Activated CD4-positive, alpha-beta T cell treated with anti-CD3 and anti-CD28 coated beads, Interleukin-2, amount 50 U/mL, for 48 hours (primary cell): ENCODE results near the gene HOGA1.
"Not testable (repeated sequence)": the region's sequence is repeated elsewhere in the genome, so short reads cannot be mapped to it uniquely, and the experiment has no call there.

Source experiments
- DNase-seq, 2 experiments: peaks; one replicate each; pipeline ENCODE4 v3.0.0-alpha.2; 2020

HOGA1 gene

GRCh38 chr10:97612386-97612785 is 28.2 kb downstream of the HOGA1 start:
- DNase-seq: no peak

GRCh38 chr10:97618285-97618684 is 34.1 kb downstream of the HOGA1 start:
- DNase-seq: no peak

- DNase-seq: no peak
Observed at GRCh38 chr10:97618733-97619132, 34.5 kb downstream of the HOGA1 start.

- no peak for DNase-seq
Observed at GRCh38 chr10:97623277-97623676, 39.1 kb downstream of the HOGA1 start.

- DNase-seq: no peak
Observed at GRCh38 chr10:97627731-97628130, 43.5 kb downstream of the HOGA1 start.

- no peak for DNase-seq
Observed at GRCh38 chr10:97628228-97628627, 44.0 kb downstream of the HOGA1 start.

- no peak for DNase-seq
Observed at GRCh38 chr10:97629289-97629688, 45.1 kb downstream of the HOGA1 start.

- DNase-seq: no peak
Observed at GRCh38 chr10:97631098-97631497, 46.9 kb downstream of the HOGA1 start.

- peak; percentile 90 to 92 for DNase-seq
Observed at GRCh38 chr10:97632949-97633884, 49.0 kb downstream of the HOGA1 start, which contains the start of gene MORN4. Gene MORN4 (minus strand): TSS chr10:97633500. CDS start chr10:97619653, 13,847 bp downstream.

GRCh38 chr10:97633921-97634320 is 49.7 kb downstream of the HOGA1 start:
- DNase-seq: peak; percentile 11 to 26

GRCh38 chr10:97635577-97635976 is 51.4 kb downstream of the HOGA1 start:
- DNase-seq: no peak

- not testable (repeated sequence) for DNase-seq
Observed at GRCh38 chr10:97639090-97639489, 54.9 kb downstream of the HOGA1 start.

- peak; percentile 99 to 100 for DNase-seq
Observed at GRCh38 chr10:97640174-97640867, 56.1 kb downstream of the HOGA1 start, which contains the start of gene PI4K2A. Gene PI4K2A (plus strand): TSS chr10:97640671. CDS start chr10:97640743, 72 bp downstream.

GRCh38 chr10:97640868-97641811 is 57.0 kb downstream of the HOGA1 start:
- peak; percentile 27 to 33 for DNase-seq

GRCh38 chr10:97642471-97643159 is 58.4 kb downstream of the HOGA1 start:
- not testable (repeated sequence) for DNase-seq

- DNase-seq: no peak
Observed at GRCh38 chr10:97643441-97643985, 59.3 kb downstream of the HOGA1 start.

- DNase-seq: no peak
Observed at GRCh38 chr10:97644936-97645335, 60.7 kb downstream of the HOGA1 start.

- no peak for DNase-seq
Observed at GRCh38 chr10:97647556-97647955, 63.4 kb downstream of the HOGA1 start.

- DNase-seq: peak; percentile 23 to 37
Observed at GRCh38 chr10:97648562-97649404, 64.6 kb downstream of the HOGA1 start.

- DNase-seq: not testable (repeated sequence)
Observed at GRCh38 chr10:97649405-97649750, 65.2 kb downstream of the HOGA1 start.

- no peak for DNase-seq
Observed at GRCh38 chr10:97650726-97651125, 66.5 kb downstream of the HOGA1 start.
